ENCODE data around the gene U2AF2. TPM values are rescaled to one million over a fixed set of nuclear protein-coding genes. Genes with fewer than 3 reads are reported as not detected.
A peak's percentile ranks its signal among the peaks of the same experiment; 100 is the strongest.

Gene U2AF2
- total RNA-seq, 1 experiment from 2014 or later = 289 TPM

- H3K4me3 ChIP-seq (ENCODE audit: insufficient read depth, low read depth, low read length) = no peak overlapping the region
- H3K36me3 ChIP-seq (replicated peaks; ENCODE audit: control insufficient read depth, insufficient read depth, low read length) = peaks cover 3% of the 10 kb centered on the region
- no peaks in the 10 kb centered on the region for H3K27me3 ChIP-seq (ENCODE audit: control insufficient read depth, insufficient read depth, low read length)
- DNase-seq = peak; percentile 48
Measured at GRCh38 chr19:55616395-55616875, 38.4 kb upstream of the U2AF2 start.

- peaks cover 3% of the 10 kb centered on the region for H3K36me3 ChIP-seq (replicated peaks; ENCODE audit: control insufficient read depth, insufficient read depth, low read length)
- no peak for DNase-seq
- H3K27me3 ChIP-seq (ENCODE audit: control insufficient read depth, insufficient read depth, low read length) = no peaks in the 10 kb centered on the region
- H3K4me3 ChIP-seq (ENCODE audit: insufficient read depth, low read depth, low read length) = no peak overlapping the region
Measured at GRCh38 chr19:55617426-55617825, 37.4 kb upstream of the U2AF2 start.

GRCh38 chr19:55618426-55618825 lies 36.4 kb upstream of the U2AF2 start:
- no peaks in the 10 kb centered on the region for H3K27me3 ChIP-seq (ENCODE audit: control insufficient read depth, insufficient read depth, low read length)
- no peak overlapping the region for H3K4me3 ChIP-seq (ENCODE audit: insufficient read depth, low read depth, low read length)
- peaks cover 3% of the 10 kb centered on the region for H3K36me3 ChIP-seq (replicated peaks; ENCODE audit: control insufficient read depth, insufficient read depth, low read length)
- no peak for DNase-seq

- no peaks in the 10 kb centered on the region for H3K27me3 ChIP-seq (ENCODE audit: control insufficient read depth, insufficient read depth, low read length)
- DNase-seq = no peak
- H3K36me3 ChIP-seq (replicated peaks; ENCODE audit: control insufficient read depth, insufficient read depth, low read length) = peaks cover 3% of the 10 kb centered on the region
- H3K4me3 ChIP-seq (ENCODE audit: insufficient read depth, low read depth, low read length) = no peak overlapping the region
Measured at GRCh38 chr19:55619286-55619685, 35.5 kb upstream of the U2AF2 start.

GRCh38 chr19:55620410-55621204 lies 34.2 kb upstream of the U2AF2 start:
- H3K36me3 ChIP-seq (replicated peaks; ENCODE audit: control insufficient read depth, insufficient read depth, low read length) = peaks cover 3% of the 10 kb centered on the region
- DNase-seq = peak; percentile 23
- no peak overlapping the region for H3K4me3 ChIP-seq (ENCODE audit: insufficient read depth, low read depth, low read length)
- H3K27me3 ChIP-seq (ENCODE audit: control insufficient read depth, insufficient read depth, low read length) = no peaks in the 10 kb centered on the region

GRCh38 chr19:55621205-55621672 lies 33.6 kb upstream of the U2AF2 start:
- Histone ChIP-seq H3K36me3 (replicated peaks; ENCODE audit: control insufficient read depth, insufficient read depth, low read length) (peaks cover 3% of the 10 kb centered on the region), H3K4me3 (ENCODE audit: insufficient read depth, low read depth, low read length) (no peak overlapping the region), H3K27me3 (ENCODE audit: control insufficient read depth, insufficient read depth, low read length) (no peaks in the 10 kb centered on the region)
- no peak for DNase-seq

- H3K27me3 ChIP-seq (ENCODE audit: control insufficient read depth, insufficient read depth, low read length) = no peaks in the 10 kb centered on the region
- peaks cover 3% of the 10 kb centered on the region for H3K36me3 ChIP-seq (replicated peaks; ENCODE audit: control insufficient read depth, insufficient read depth, low read length)
- DNase-seq = peak; percentile 55
- no peak overlapping the region for H3K4me3 ChIP-seq (ENCODE audit: insufficient read depth, low read depth, low read length)
Measured at GRCh38 chr19:55621673-55622231, 33.1 kb upstream of the U2AF2 start.

GRCh38 chr19:55622242-55622969 lies 32.4 kb upstream of the U2AF2 start:
- H3K36me3 ChIP-seq (replicated peaks; ENCODE audit: control insufficient read depth, insufficient read depth, low read length) = peaks cover 3% of the 10 kb centered on the region
- DNase-seq = peak; percentile 54
- H3K4me3 ChIP-seq (ENCODE audit: insufficient read depth, low read depth, low read length) = no peak overlapping the region
- H3K27me3 ChIP-seq (ENCODE audit: control insufficient read depth, insufficient read depth, low read length) = no peaks in the 10 kb centered on the region

- Histone ChIP-seq H3K27me3 (ENCODE audit: control insufficient read depth, insufficient read depth, low read length) (no peaks in the 10 kb centered on the region), H3K36me3 (replicated peaks; ENCODE audit: control insufficient read depth, insufficient read depth, low read length) (peaks cover 3% of the 10 kb centered on the region), H3K4me3 (ENCODE audit: insufficient read depth, low read depth, low read length) (no peak overlapping the region)
- no peak for DNase-seq
Measured at GRCh38 chr19:55623130-55623529, 31.7 kb upstream of the U2AF2 start.

- Histone ChIP-seq H3K36me3 (replicated peaks; ENCODE audit: control insufficient read depth, insufficient read depth, low read length) (peaks cover 3% of the 10 kb centered on the region), H3K27me3 (ENCODE audit: control insufficient read depth, insufficient read depth, low read length) (no peaks in the 10 kb centered on the region), H3K4me3 (ENCODE audit: insufficient read depth, low read depth, low read length) (0 out of 2 replicates have a peak overlapping the region, but pooled peaks have one; percentile 0)
- no peak for DNase-seq
Measured at GRCh38 chr19:55623561-55623960, 31.3 kb upstream of the U2AF2 start.

- H3K27me3 ChIP-seq (ENCODE audit: control insufficient read depth, insufficient read depth, low read length) = no peaks in the 10 kb centered on the region
- peaks cover 3% of the 10 kb centered on the region for H3K36me3 ChIP-seq (replicated peaks; ENCODE audit: control insufficient read depth, insufficient read depth, low read length)
- H3K4me3 ChIP-seq (ENCODE audit: insufficient read depth, low read depth, low read length) = peak within 1 kb of the TSS; percentile 56
- peak; percentile 99 for DNase-seq
Measured at GRCh38 chr19:55624109-55625003, 30.5 kb upstream of the U2AF2 start, which contains the start of gene ZNF784. TSS of gene ZNF784 (minus strand) at chr19:55624566. CDS start at chr19:55624561, 5 bp downstream.

- peaks cover 3% of the 10 kb centered on the region for H3K36me3 ChIP-seq (replicated peaks; ENCODE audit: control insufficient read depth, insufficient read depth, low read length)
- peak; percentile 11 for DNase-seq
- H3K4me3 ChIP-seq (ENCODE audit: insufficient read depth, low read depth, low read length) = peak overlapping the region; percentile 40
- no peaks in the 10 kb centered on the region for H3K27me3 ChIP-seq (ENCODE audit: control insufficient read depth, insufficient read depth, low read length)
Measured at GRCh38 chr19:55625004-55625326, 29.9 kb upstream of the U2AF2 start.

GRCh38 chr19:55626350-55626749 lies 28.5 kb upstream of the U2AF2 start:
- no peak for DNase-seq
- no peak overlapping the region for H3K4me3 ChIP-seq (ENCODE audit: insufficient read depth, low read depth, low read length)
- no peaks in the 10 kb centered on the region for H3K27me3 ChIP-seq (ENCODE audit: control insufficient read depth, insufficient read depth, low read length)
- no peaks in the 10 kb centered on the region; the same call in 1 of the 2 replicates for H3K36me3 ChIP-seq (replicated peaks; ENCODE audit: control insufficient read depth, insufficient read depth, low read length)

GRCh38 chr19:55632463-55632834 lies 22.4 kb upstream of the U2AF2 start:
- no peaks in the 10 kb centered on the region; the same call in none of the 2 replicates for H3K36me3 ChIP-seq (replicated peaks; ENCODE audit: control insufficient read depth, insufficient read depth, low read length)
- peak; percentile 79 for DNase-seq
- no peaks in the 10 kb centered on the region for H3K27me3 ChIP-seq (ENCODE audit: control insufficient read depth, insufficient read depth, low read length)
- no peak overlapping the region for H3K4me3 ChIP-seq (ENCODE audit: insufficient read depth, low read depth, low read length)

All from H7 (cell line).